Body of pancreas (tissue), 4 donors: ENCODE results near the gene IMMP1L.

ENCODE experiments used
- CTCF ChIP-seq, 7 experiments: fragments of 450-650 bp in 4 of 7; fragments of 200-600 bp in 3 of 7; sonication (generic) in 3 of 7; IDR thresholded peaks; one replicate each; pipeline ENCODE4 v1.5.1; 2016 to 2019; ENCODE audit warnings: antibody characterized with exemption in 7 of 7
- POLR2A ChIP-seq, 3 donors: fragments of 450-650 bp; IDR thresholded peaks; one replicate each; pipeline ENCODE4 v1.6.1; 2016; ENCODE audit warnings: antibody characterized with exemption in 3 of 3, mild to moderate bottlenecking in 2 of 3

- no peak for TF ChIP-seq CTCF (IDR thresholded peaks at IDR 0.05)
- no peak for TF ChIP-seq POLR2A (IDR thresholded peaks at IDR 0.05)
Measured at GRCh38 chr11:31477528-31478222, 31.7 kb downstream of the IMMP1L start.
